GM20000 (cell line): Measurements from ENCODE around the gene HARS2.
"Not testable (repeated sequence)": the region's sequence is repeated elsewhere in the genome, so short reads cannot be mapped to it uniquely, and the experiment has no call there.

Experiments
- DNase-seq: peaks from one replicate; pipeline ENCODE4 v3.0.0; 2012; ENCODE audit warnings: low spot score
- CTCF ChIP-seq: IDR thresholded peaks from 2 replicates; pipeline ENCODE4 v1.5.1; 2012; ENCODE audit warnings: mild to moderate bottlenecking, control low read depth; ENCODE audit errors: extremely low read depth, missing control alignments

HARS2 gene

GRCh38 chr5:140677947-140678346 is 13.3 kb upstream of the HARS2 start:
- peak; percentile 46 for DNase-seq

DNA sequence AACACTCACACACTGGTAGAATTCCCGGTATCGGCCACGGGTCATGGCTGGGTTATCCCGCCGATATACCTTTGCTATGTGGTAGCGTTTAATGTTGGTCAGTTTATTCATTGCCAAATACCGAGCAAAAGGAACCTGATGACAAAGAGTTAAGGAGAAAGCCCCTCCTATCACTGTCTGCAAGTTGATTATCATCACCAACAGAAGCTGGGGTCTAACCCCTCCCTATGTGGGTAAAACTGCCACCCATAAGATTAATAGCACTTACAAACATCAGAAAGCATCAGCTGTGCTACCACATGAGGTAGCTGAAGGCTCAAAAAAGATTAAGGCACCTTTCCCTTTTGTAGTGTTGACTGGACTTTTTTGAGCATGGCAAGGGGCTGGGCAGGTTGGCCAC is 12.3 kb upstream of the HARS2 start:
- no peak for TF ChIP-seq CTCF
- DNase-seq = no peak

More at GRCh38 chr5:140677947-140678346, 13.3 kb upstream of the HARS2 start:
- no peak for TF ChIP-seq CTCF

DNA sequence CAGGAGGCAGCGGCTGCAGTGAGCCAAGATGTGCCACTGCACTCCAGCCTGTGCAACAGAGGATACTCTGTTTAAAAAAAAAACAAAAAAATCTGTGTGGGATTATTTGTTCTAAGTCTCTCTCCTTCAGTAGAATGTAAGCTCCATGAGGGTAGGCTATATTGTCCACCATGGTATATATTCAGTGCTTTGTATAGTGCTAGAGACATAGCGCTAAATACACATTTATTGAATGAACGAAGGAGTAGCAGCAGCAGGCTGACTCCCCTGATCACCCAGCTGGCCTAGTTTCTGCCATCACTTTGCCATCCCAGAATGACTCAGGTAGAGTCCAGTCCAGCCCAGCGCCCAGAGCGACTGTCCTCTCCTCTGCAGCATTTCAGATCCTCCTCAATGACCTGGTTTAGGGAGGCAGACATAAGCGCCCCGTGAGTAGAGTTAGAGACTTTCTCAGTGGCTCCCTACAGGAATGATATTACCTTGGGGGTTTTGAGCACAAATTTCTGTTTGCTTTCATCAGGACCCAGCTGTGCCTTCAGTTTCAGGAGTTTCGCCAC is 801 bp upstream of the HARS2 start:
- DNase-seq = no peak
- TF ChIP-seq CTCF = no peak

DNA sequence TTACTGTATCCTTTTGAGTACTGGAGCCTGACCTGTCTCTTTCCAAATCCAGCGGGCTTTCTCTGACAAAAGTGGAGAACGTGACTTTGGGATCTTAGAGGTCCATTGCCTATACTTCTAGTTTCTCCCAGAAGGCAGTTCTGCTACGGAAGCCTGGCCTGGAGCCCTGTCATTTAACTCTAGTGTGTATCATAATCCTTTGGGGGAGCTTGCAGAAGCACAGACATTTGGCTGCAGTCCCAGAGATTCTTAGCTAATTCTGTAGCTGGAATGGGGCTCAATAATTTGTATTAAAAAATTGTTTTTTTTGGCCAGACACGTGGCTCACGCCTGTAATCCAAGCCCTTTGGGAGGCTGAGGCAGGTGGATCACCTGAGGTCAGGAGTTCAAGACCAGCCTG is 3.0 kb downstream of the HARS2 start:
- no peak for TF ChIP-seq CTCF
- DNase-seq = no peak

GRCh38 chr5:140696891-140697492 is 5.7 kb downstream of the HARS2 start:
- no peak for DNase-seq
- no peak for TF ChIP-seq CTCF

- peak; percentile 93 for DNase-seq
- no peak for TF ChIP-seq CTCF
Observed at GRCh38 chr5:140700177-140701144, 9.2 kb downstream of the HARS2 start, which contains the start of gene ZMAT2. ZMAT2 (plus strand) TSS chr5:140700447; CDS start chr5:140700461, 14 bp downstream.

- DNase-seq = no peak
Observed at GRCh38 chr5:140707812-140708211, 16.6 kb downstream of the HARS2 start.

DNA sequence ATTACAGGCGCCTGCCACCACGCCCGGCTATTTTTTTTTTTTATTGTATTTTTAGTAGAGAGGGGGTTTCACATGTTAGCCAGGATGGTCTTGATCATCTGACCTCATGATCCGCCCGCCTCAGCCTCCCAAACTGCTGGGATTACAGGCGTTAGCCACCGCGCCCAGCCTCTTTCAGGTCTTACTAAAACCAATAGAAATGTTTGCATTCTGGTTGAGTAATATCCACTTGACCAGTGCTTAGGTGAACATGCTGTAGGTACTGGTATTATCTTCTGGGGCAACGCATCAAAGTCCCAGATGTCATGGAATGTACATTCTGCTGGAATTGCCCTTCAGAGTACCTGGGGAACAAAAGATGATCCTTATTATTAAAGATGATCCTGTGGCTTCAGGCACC is 17.5 kb downstream of the HARS2 start:
- not testable (repeated sequence) for DNase-seq

More at GRCh38 chr5:140707812-140708211, 16.6 kb downstream of the HARS2 start:
- no peak for TF ChIP-seq CTCF
